ENCODE results near the gene TCP1. TPM values are rescaled to one million over a fixed set of nuclear protein-coding genes. Genes with fewer than 3 reads are reported as not detected.

The TCP1 gene
- total RNA-seq, 2 experiments from 2014 or later = 212 to 216 TPM

GRCh38 chr6:159821122-159821521, 31.7 kb upstream of the TCP1 start:
- Mint-ChIP-seq H3K4me3 (no peak overlapping the region), H3K36me3 (ENCODE audit: low read depth) (no peaks in the 10 kb centered on the region), H3K4me1 (ENCODE audit: low read depth) (peaks cover 30% of the 10 kb centered on the region), H3K27ac (peak overlapping the region; percentile 81), H3K9me3 (no peaks in the 10 kb centered on the region), H3K27me3 (no peaks in the 10 kb centered on the region)
- no peak for TF ChIP-seq CTCF (IDR thresholded peaks at IDR 0.05)
- H3K9me3 ChIP-seq (ENCODE audit: control insufficient read depth in 1 of 2, insufficient read depth in 1 of 2, low read length in 2 of 2) = peaks cover 0 to 3% of the 10 kb centered on the region in 2 experiments
- no peak overlapping the region for H3K27ac ChIP-seq (ENCODE audit: low read depth in 1 of 2, low read length in 2 of 2)
- DNase-seq (no peak), ATAC-seq (ENCODE audit: poor library complexity) (no peak)
- H3K27me3 ChIP-seq (ENCODE audit: control insufficient read depth in 1 of 2, insufficient read depth in 2 of 2, low read length in 2 of 2) = no peaks in the 10 kb centered on the region
- intact Hi-C loops (cut with DNase I, micrococcal nuclease) = no loop called here
- POLR2A ChIA-PET = interaction anchor here (1.2 to 3.4 kb wide), 3 partner anchors 31 to 95 kb away, joined by 3 to 37 read pairs (median 10); partner anchors contain the start of genes MRPL18, TCP1 and WTAP
- H3K4me1 ChIP-seq (ENCODE audit: insufficient read depth, low read length) = peaks cover 24% of the 10 kb centered on the region
- H3K36me3 ChIP-seq (ENCODE audit: insufficient read depth, low read length) = no peaks in the 10 kb centered on the region
- CTCF ChIA-PET = no interaction called here
- no peak overlapping the region for H3K4me3 ChIP-seq (ENCODE audit: low read length)

- CTCF ChIA-PET = interaction anchor here (1.4 kb wide), 1 partner anchor 129 kb away, joined by 3 read pairs; no protein-coding TSS in a partner anchor
- Mint-ChIP-seq H3K4me3 (peak overlapping the region; percentile 83), H3K36me3 (ENCODE audit: low read depth) (no peaks in the 10 kb centered on the region), H3K27me3 (no peaks in the 10 kb centered on the region), H3K9me3 (no peaks in the 10 kb centered on the region), H3K27ac (peak overlapping the region; percentile 81), H3K4me1 (ENCODE audit: low read depth) (peaks cover 30% of the 10 kb centered on the region)
- Histone ChIP-seq H3K36me3 (ENCODE audit: insufficient read depth, low read length) (no peaks in the 10 kb centered on the region), H3K27me3 (ENCODE audit: control insufficient read depth in 1 of 2, insufficient read depth in 2 of 2, low read length in 2 of 2) (no peaks in the 10 kb centered on the region), H3K27ac (ENCODE audit: low read depth in 1 of 2, low read length in 2 of 2) (peak overlapping the region; percentile 33 to 53), H3K4me3 (ENCODE audit: low read length) (peak overlapping the region; percentile 47), H3K4me1 (ENCODE audit: insufficient read depth, low read length) (peaks cover 24% of the 10 kb centered on the region), H3K9me3 (ENCODE audit: control insufficient read depth in 1 of 2, insufficient read depth in 1 of 2, low read length in 2 of 2) (peaks cover 0 to 3% of the 10 kb centered on the region in 2 experiments)
- no peak for TF ChIP-seq CTCF (IDR thresholded peaks at IDR 0.05)
- ATAC-seq (ENCODE audit: poor library complexity) (peak; percentile 85), DNase-seq (peak in 12 of 14 experiments; percentile 5 to 64 (median 36))
- POLR2A ChIA-PET = interaction anchor here (0.6 to 3.4 kb wide), 6 partner anchors 13 to 951 kb away, joined by 3 to 37 read pairs (median 4); partner anchors contain the start of genes MRPL18, TCP1 and WTAP
- intact Hi-C loops (cut with DNase I, micrococcal nuclease) = no loop called here
Observed at GRCh38 chr6:159819932-159820640, 30.7 kb upstream of the TCP1 start.

GRCh38 chr6:159819098-159819497, 29.7 kb upstream of the TCP1 start:
- POLR2A ChIA-PET = interaction anchor here (3.4 kb wide), 1 partner anchor 29 kb away, joined by 37 read pairs; the partner anchor contains the start of genes MRPL18 and TCP1
- peak overlapping the region in 1 of 2 donors; percentile 53 for H3K27ac ChIP-seq (ENCODE audit: low read depth in 1 of 2, low read length in 2 of 2)
- Mint-ChIP-seq H3K4me3 (peak overlapping the region; percentile 83), H3K27me3 (no peaks in the 10 kb centered on the region), H3K27ac (peak overlapping the region; percentile 81), H3K36me3 (ENCODE audit: low read depth) (no peaks in the 10 kb centered on the region), H3K4me1 (ENCODE audit: low read depth) (peaks cover 30% of the 10 kb centered on the region), H3K9me3 (no peaks in the 10 kb centered on the region)
- H3K27me3 ChIP-seq (ENCODE audit: control insufficient read depth in 1 of 2, insufficient read depth in 2 of 2, low read length in 2 of 2) = no peaks in the 10 kb centered on the region
- no peaks in the 10 kb centered on the region for H3K36me3 ChIP-seq (ENCODE audit: insufficient read depth, low read length)
- no peak for TF ChIP-seq CTCF (IDR thresholded peaks at IDR 0.05)
- intact Hi-C loops (cut with DNase I, micrococcal nuclease) = no loop called here
- no peak for DNase-seq
- ATAC-seq (ENCODE audit: poor library complexity) = no peak
- H3K4me3 ChIP-seq (ENCODE audit: low read length) = no peak overlapping the region
- H3K4me1 ChIP-seq (ENCODE audit: insufficient read depth, low read length) = peaks cover 24% of the 10 kb centered on the region
- H3K9me3 ChIP-seq (ENCODE audit: control insufficient read depth in 1 of 2, insufficient read depth in 1 of 2, low read length in 2 of 2) = peaks cover 0 to 3% of the 10 kb centered on the region in 2 experiments
- CTCF ChIA-PET = interaction anchor here (1.4 kb wide), 1 partner anchor 128 kb away, joined by 3 read pairs; no protein-coding TSS in a partner anchor
